ENCODE data around the gene C16orf74.

C16orf74 gene

GRCh38 chr16:85712801-85713200 is 38.1 kb downstream of the C16orf74 start:
- Histone ChIP-seq H3K4me1 (ENCODE audit: control insufficient read depth, insufficient read depth, low read length) (peaks cover 34% of the 10 kb centered on the region), H3K27me3 (ENCODE audit: control insufficient read depth, insufficient read depth, low read length, poor library complexity, severe bottlenecking) (peaks cover 11% of the 10 kb centered on the region), H3K36me3 (ENCODE audit: control insufficient read depth, insufficient read depth, low read length) (no peaks in the 10 kb centered on the region), H3K9me3 (ENCODE audit: control insufficient read depth, low read length) (peaks cover 4% of the 10 kb centered on the region), H3K27ac (ENCODE audit: insufficient read depth, low read depth, low read length, poor library complexity, severe bottlenecking) (peak overlapping the region; percentile 62), H3K4me3 (ENCODE audit: insufficient read depth, low read depth, low read length) (no peak overlapping the region)
- WGBS, 2 experiments: 50 to 54% methylated on average over 9 of the region's 9 CpGs

- H3K4me1 ChIP-seq (ENCODE audit: control insufficient read depth, insufficient read depth, low read length): peaks cover 29% of the 10 kb centered on the region
- H3K9me3 ChIP-seq (ENCODE audit: control insufficient read depth, low read length): peaks cover 4% of the 10 kb centered on the region
- WGBS, 2 experiments: 93 to 96% methylated on average over 6 of the region's 6 CpGs
- H3K4me3 ChIP-seq (ENCODE audit: insufficient read depth, low read depth, low read length): no peak overlapping the region
- no peaks in the 10 kb centered on the region for H3K36me3 ChIP-seq (ENCODE audit: control insufficient read depth, insufficient read depth, low read length)
- peak overlapping the region; percentile 18 for H3K27ac ChIP-seq (ENCODE audit: insufficient read depth, low read depth, low read length, poor library complexity, severe bottlenecking)
- H3K27me3 ChIP-seq (ENCODE audit: control insufficient read depth, insufficient read depth, low read length, poor library complexity, severe bottlenecking): peaks cover 11% of the 10 kb centered on the region
Observed at GRCh38 chr16:85711982-85712587, 38.8 kb downstream of the C16orf74 start.

- Histone ChIP-seq H3K9me3 (ENCODE audit: control insufficient read depth, low read length) (peaks cover 4% of the 10 kb centered on the region), H3K27me3 (ENCODE audit: control insufficient read depth, insufficient read depth, low read length, poor library complexity, severe bottlenecking) (peaks cover 4% of the 10 kb centered on the region), H3K4me3 (ENCODE audit: insufficient read depth, low read depth, low read length) (no peak overlapping the region), H3K27ac (ENCODE audit: insufficient read depth, low read depth, low read length, poor library complexity, severe bottlenecking) (no peak overlapping the region), H3K36me3 (ENCODE audit: control insufficient read depth, insufficient read depth, low read length) (no peaks in the 10 kb centered on the region), H3K4me1 (ENCODE audit: control insufficient read depth, insufficient read depth, low read length) (peaks cover 16% of the 10 kb centered on the region)
- 85 to 87% methylated on average over 9 of the region's 9 CpGs for WGBS, 2 experiments
Observed at GRCh38 chr16:85710732-85711131, 40.2 kb downstream of the C16orf74 start.

GRCh38 chr16:85709766-85710585 is 40.9 kb downstream of the C16orf74 start:
- Histone ChIP-seq H3K36me3 (ENCODE audit: control insufficient read depth, insufficient read depth, low read length) (no peaks in the 10 kb centered on the region), H3K27ac (ENCODE audit: insufficient read depth, low read depth, low read length, poor library complexity, severe bottlenecking) (no peak overlapping the region), H3K9me3 (ENCODE audit: control insufficient read depth, low read length) (peaks cover 4% of the 10 kb centered on the region), H3K27me3 (ENCODE audit: control insufficient read depth, insufficient read depth, low read length, poor library complexity, severe bottlenecking) (no peaks in the 10 kb centered on the region), H3K4me3 (ENCODE audit: insufficient read depth, low read depth, low read length) (no peak overlapping the region), H3K4me1 (ENCODE audit: control insufficient read depth, insufficient read depth, low read length) (peaks cover 8% of the 10 kb centered on the region)
- WGBS, 2 experiments: 90 to 91% methylated on average over 53 of the region's 53 CpGs

GRCh38 chr16:85708338-85708737 is 42.6 kb downstream of the C16orf74 start:
- H3K27ac ChIP-seq (ENCODE audit: insufficient read depth, low read depth, low read length, poor library complexity, severe bottlenecking): no peak overlapping the region

DNA sequence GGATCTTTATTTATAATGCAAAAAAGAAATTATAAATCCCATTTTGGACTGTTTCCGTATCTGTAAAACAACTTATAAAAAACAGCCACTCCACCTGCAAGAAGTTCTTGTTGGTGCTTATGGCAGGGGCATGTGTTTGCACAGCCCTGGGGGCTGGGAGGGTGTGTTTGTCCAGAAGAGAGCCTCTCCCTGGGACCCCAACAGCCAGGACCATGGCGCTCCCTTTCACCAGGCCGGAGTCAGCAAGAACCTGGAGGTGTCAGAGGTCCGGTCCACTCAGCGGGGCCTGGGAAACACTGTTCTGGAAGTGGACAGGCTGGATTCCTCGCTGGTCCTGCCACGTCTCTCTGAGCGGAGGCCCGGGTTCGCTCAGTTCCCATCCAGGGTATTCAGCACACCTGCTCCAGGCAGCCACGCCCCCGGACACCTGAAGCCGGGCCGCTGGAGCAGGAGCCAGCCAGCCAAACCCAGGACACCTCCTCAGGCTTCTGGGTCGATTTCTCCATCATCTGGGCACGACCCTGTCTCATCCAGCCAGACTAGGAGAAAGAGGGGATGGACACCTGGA is 43.3 kb downstream of the C16orf74 start:
- Histone ChIP-seq H3K27ac (ENCODE audit: insufficient read depth, low read depth, low read length, poor library complexity, severe bottlenecking) (no peak overlapping the region), H3K36me3 (ENCODE audit: control insufficient read depth, insufficient read depth, low read length) (no peaks in the 10 kb centered on the region), H3K4me3 (ENCODE audit: insufficient read depth, low read depth, low read length) (no peak overlapping the region), H3K27me3 (ENCODE audit: control insufficient read depth, insufficient read depth, low read length, poor library complexity, severe bottlenecking) (no peaks in the 10 kb centered on the region), H3K4me1 (ENCODE audit: control insufficient read depth, insufficient read depth, low read length) (peaks cover 2% of the 10 kb centered on the region), H3K9me3 (ENCODE audit: control insufficient read depth, low read length) (peaks cover 4% of the 10 kb centered on the region)
- WGBS, 2 experiments: 91 to 93% methylated on average over 15 to 16 of the region's 16 CpGs

More at GRCh38 chr16:85708338-85708737, 42.6 kb downstream of the C16orf74 start:
- 95 to 97% methylated on average over 6 of the region's 6 CpGs for WGBS, 2 experiments
- H3K4me1 ChIP-seq (ENCODE audit: control insufficient read depth, insufficient read depth, low read length): peaks cover 6% of the 10 kb centered on the region
- H3K36me3 ChIP-seq (ENCODE audit: control insufficient read depth, insufficient read depth, low read length): no peaks in the 10 kb centered on the region
- H3K27me3 ChIP-seq (ENCODE audit: control insufficient read depth, insufficient read depth, low read length, poor library complexity, severe bottlenecking): no peaks in the 10 kb centered on the region
- H3K4me3 ChIP-seq (ENCODE audit: insufficient read depth, low read depth, low read length): no peak overlapping the region
- H3K9me3 ChIP-seq (ENCODE audit: control insufficient read depth, low read length): peaks cover 4% of the 10 kb centered on the region

- Histone ChIP-seq H3K27me3 (ENCODE audit: control insufficient read depth, insufficient read depth, low read length, poor library complexity, severe bottlenecking) (no peaks in the 10 kb centered on the region), H3K36me3 (ENCODE audit: control insufficient read depth, insufficient read depth, low read length) (no peaks in the 10 kb centered on the region), H3K4me1 (ENCODE audit: control insufficient read depth, insufficient read depth, low read length) (no peaks in the 10 kb centered on the region), H3K27ac (ENCODE audit: insufficient read depth, low read depth, low read length, poor library complexity, severe bottlenecking) (no peak overlapping the region), H3K9me3 (ENCODE audit: control insufficient read depth, low read length) (no peaks in the 10 kb centered on the region), H3K4me3 (ENCODE audit: insufficient read depth, low read depth, low read length) (no peak overlapping the region)
- 86 to 87% methylated on average over 11 of the region's 11 CpGs for WGBS, 2 experiments
Observed at GRCh38 chr16:85706449-85707034, 44.4 kb downstream of the C16orf74 start.

DNA sequence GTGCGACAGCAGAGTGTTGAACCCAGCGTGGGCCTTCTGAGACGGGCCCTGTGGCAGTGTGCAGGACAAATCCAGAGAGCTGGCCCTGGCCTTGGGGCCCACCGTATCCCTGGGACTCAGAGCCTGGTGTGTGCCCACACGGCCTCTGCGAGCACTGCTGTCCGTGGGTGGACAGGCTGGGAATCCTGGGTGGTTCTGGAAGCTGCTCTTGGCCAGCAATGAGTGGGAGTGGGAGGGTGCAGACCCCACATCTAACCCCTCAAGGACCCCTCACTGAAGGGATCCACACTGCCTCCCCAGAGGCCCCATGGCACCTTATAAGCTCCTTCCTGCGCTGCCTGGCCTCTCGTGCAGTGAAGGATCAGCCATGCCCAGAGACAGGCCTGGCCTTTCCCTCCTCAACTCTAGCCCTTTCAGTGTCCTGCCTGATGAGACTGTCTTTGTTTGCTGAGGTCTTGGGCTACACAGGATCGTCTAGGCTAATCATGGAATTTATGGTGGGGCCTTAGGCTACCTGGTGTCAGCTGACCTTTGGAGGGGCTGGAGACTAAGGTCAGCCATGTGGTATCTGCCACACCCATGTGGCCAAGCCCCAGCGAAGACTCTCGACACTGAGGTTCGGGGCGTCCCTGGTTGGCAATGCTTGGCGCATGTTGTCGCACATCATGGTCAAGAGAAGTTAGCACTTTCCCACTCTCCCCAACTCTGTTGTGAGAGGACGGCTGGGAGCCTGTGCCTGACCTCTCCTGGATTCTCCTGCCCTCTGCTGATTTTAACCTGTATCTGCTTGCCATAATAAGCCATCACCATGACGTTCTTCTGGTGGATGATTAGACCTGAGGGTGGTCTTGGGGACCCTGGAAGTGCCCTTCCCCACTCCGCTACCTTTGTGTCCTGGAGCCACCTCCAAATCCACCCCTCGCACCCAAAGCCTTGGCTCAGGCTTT is 45.7 kb downstream of the C16orf74 start:
- Histone ChIP-seq H3K4me3 (ENCODE audit: insufficient read depth, low read depth, low read length) (no peak overlapping the region), H3K36me3 (ENCODE audit: control insufficient read depth, insufficient read depth, low read length) (no peaks in the 10 kb centered on the region)
- 92% methylated on average over 20 of the region's 20 CpGs for WGBS, 2 experiments

DNA sequence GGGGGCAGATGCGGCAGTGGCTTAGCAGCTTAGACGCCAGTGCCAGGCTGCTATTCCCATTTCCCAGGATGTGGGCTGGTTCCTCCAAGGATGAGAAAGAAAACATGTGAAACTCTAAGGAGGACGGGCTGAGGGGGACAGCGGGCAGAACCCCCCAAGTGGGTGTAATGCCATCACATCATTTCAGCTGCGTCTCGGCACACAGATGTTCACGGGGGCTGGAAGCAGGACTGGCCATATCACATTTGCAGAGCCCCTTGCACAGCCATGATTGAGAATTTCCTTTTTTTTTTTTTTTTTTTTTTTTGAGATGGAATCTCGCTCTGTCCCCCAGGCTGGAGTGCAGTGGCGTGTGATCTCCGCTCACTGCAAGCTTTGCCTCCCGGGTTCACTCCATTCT is 46.9 kb downstream of the C16orf74 start:
- Histone ChIP-seq H3K27ac (ENCODE audit: insufficient read depth, low read depth, low read length, poor library complexity, severe bottlenecking) (no peak overlapping the region), H3K27me3 (ENCODE audit: control insufficient read depth, insufficient read depth, low read length, poor library complexity, severe bottlenecking) (no peaks in the 10 kb centered on the region), H3K4me3 (ENCODE audit: insufficient read depth, low read depth, low read length) (no peak overlapping the region), H3K36me3 (ENCODE audit: control insufficient read depth, insufficient read depth, low read length) (no peaks in the 10 kb centered on the region), H3K4me1 (ENCODE audit: control insufficient read depth, insufficient read depth, low read length) (no peaks in the 10 kb centered on the region), H3K9me3 (ENCODE audit: control insufficient read depth, low read length) (no peaks in the 10 kb centered on the region)
- WGBS, 2 experiments: 92 to 94% methylated on average over 11 of the region's 11 CpGs

More for the DNA sequence above, 45.7 kb downstream of the C16orf74 start:
- Histone ChIP-seq H3K27ac (ENCODE audit: insufficient read depth, low read depth, low read length, poor library complexity, severe bottlenecking) (no peak overlapping the region), H3K27me3 (ENCODE audit: control insufficient read depth, insufficient read depth, low read length, poor library complexity, severe bottlenecking) (no peaks in the 10 kb centered on the region), H3K4me1 (ENCODE audit: control insufficient read depth, insufficient read depth, low read length) (no peaks in the 10 kb centered on the region), H3K9me3 (ENCODE audit: control insufficient read depth, low read length) (no peaks in the 10 kb centered on the region)
